WI38 (cell line): ENCODE results near the gene NFATC2IP.
"Not testable (repeated sequence)": the region's sequence is repeated elsewhere in the genome, so short reads cannot be mapped to it uniquely, and the experiment has no call there.

Experiments used
- H3K4me3 ChIP-seq: 2 replicates; pipeline ENCODE4 v1.5.1; 2011; ENCODE audit warnings: low read depth, mild to moderate bottlenecking, control low read depth, low read length
- CTCF ChIP-seq: IDR thresholded peaks from 2 replicates; pipeline ENCODE4 v1.5.1; 2012; ENCODE audit warnings: low read depth, mild to moderate bottlenecking, control low read depth, low read length

Gene NFATC2IP

GRCh38 chr16:28999577-28999976 is 48.8 kb downstream of the NFATC2IP start:
- no peak overlapping the region for H3K4me3 ChIP-seq
- TF ChIP-seq CTCF = no peak

DNA sequence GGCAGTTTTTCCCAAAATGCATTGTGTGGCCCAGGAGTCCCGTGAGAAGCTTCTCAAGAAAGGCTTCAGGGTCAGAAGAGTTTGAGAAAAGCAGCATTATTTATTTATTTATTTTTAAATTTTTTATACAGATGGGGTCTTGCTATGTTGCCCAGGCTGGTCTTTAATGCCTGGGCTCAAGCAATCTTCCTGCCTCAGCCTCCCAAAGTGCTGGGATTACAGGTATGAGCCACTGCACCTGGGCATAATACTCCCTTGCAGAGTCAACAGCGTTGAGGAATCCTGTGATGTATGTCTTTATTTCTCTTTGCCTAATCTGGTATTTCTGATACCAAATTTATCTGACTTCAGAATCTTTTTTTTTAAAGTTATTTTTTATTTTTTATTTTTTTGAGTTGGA is 49.3 kb downstream of the NFATC2IP start:
- no peak overlapping the region for H3K4me3 ChIP-seq

GRCh38 chr16:29004496-29005139 is 53.9 kb downstream of the NFATC2IP start:
- not testable (repeated sequence) for H3K4me3 ChIP-seq

More for the DNA sequence above, 49.3 kb downstream of the NFATC2IP start:
- TF ChIP-seq CTCF = no peak

GRCh38 chr16:29007730-29008593 is 57.2 kb downstream of the NFATC2IP start:
- no peak for TF ChIP-seq CTCF

DNA sequence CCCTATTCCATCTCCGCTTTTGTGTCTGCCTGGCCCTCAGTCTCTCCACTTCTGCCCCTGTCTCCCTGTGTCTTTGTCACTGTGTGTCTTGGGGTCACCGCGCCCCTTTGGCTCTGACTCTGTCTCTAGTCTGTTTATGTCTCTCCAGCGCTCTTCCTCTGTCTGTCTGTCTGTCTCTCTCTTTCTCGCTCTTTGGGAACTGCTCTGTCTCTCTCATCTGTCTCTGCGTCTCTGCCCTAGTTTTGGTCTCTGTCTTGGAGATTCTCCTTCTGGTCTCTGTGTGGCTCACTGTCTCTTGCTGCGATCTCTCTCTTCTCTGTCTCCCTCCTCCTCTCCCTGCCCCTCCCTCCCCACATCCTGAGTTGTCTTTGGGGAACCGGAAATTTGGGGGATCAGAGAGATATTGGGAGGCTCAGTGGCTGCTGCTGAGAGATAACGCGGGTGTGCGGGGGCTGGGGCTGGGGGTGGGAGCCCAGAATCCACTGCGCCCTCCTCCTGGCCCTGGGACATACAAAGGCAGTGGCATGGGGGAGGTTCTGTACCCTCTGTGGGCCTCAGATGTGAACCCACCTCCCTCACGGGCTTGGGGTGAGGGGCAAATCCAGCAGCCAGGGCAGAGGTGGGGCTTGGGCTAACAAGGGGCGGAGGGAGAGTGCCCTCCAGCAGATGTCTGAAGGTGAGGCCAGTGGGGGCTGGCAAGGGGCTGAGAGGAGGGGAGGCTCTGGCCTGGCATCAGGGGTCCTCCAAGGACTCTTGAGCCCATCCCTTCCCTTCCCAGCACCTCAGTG is 58.5 kb downstream of the NFATC2IP start:
- TF ChIP-seq CTCF = no peak
- H3K4me3 ChIP-seq = no peak overlapping the region

More at GRCh38 chr16:29007730-29008593, 57.2 kb downstream of the NFATC2IP start:
- H3K4me3 ChIP-seq = no peak overlapping the region

GRCh38 chr16:29009838-29010166 is 59.1 kb downstream of the NFATC2IP start:
- H3K4me3 ChIP-seq = no peak overlapping the region
- TF ChIP-seq CTCF = no peak

DNA sequence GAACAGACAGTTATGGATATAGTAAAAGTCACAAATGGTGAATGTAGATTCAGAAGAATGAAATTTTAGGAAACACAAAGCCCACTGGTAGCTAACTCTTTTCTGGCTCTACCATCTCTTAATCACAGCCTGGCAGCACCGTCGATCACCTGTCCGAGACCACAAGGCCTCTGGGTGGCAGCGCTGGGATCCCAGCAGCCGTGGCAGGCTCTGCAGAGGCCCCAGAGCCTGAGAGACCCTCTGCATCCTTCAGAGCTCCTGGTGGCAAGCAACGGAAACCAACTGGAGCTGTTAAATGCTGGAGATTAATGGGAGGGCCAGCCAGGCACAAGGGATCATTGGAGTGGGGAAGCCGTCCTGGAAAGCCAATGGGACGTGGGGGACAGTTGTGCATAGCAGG is 60.4 kb downstream of the NFATC2IP start:
- H3K4me3 ChIP-seq = no peak overlapping the region
- TF ChIP-seq CTCF = no peak
